Gastroesophageal sphincter (tissue), 4 donors: ENCODE data around the gene RGS10. TPM values are rescaled to one million over a fixed set of nuclear protein-coding genes. Genes with fewer than 3 reads are reported as not detected.

Experiments used
- ATAC-seq: fragments of 150-250 bp; one replicate; pipeline ENCODE4 v1.9.1; 2016; ENCODE audit warnings: mild to moderate bottlenecking, moderate library complexity
- H3K27ac ChIP-seq, 4 donors: fragments of 200-600 bp; sonication (generic) in 3 of 4; 1 replicate in 3 of 4; 2 replicates in 1 of 4; pipeline ENCODE4 v1.5.1; 2016 to 2019
- H3K27me3 ChIP-seq: fragments of 200-600 bp; sonication (generic); one replicate; pipeline ENCODE4 v1.5.1; 2019
- H3K36me3 ChIP-seq, 2 donors: fragments of 200-600 bp; sonication (generic); one replicate each; pipeline ENCODE4 v1.5.1; 2019; ENCODE audit warnings: control low read depth in 1 of 2
- H3K4me1 ChIP-seq, 3 donors: fragments of 200-600 bp; sonication (generic); 1 replicate in 2 of 3; 2 replicates in 1 of 3; pipeline ENCODE4 v1.5.1; 2016 to 2019; ENCODE audit warnings: control low read depth in 2 of 3
- H3K4me3 ChIP-seq, 2 donors: fragments of 200-600 bp; sonication (generic); one replicate each; pipeline ENCODE4 v1.5.1; 2019; ENCODE audit warnings: mild to moderate bottlenecking in 1 of 2, moderate library complexity in 1 of 2
- H3K9me3 ChIP-seq, 3 donors: fragments of 200-600 bp; sonication (generic); one replicate each; pipeline ENCODE4 v1.5.1; 2017 to 2019; ENCODE audit warnings: control low read depth in 2 of 3
- EP300 ChIP-seq: sonication (generic); formaldehyde crosslinking; IDR thresholded peaks from one replicate; pipeline ENCODE4 v1.6.1; 2017; ENCODE audit warnings: antibody characterized with exemption, mild to moderate bottlenecking
- POLR2A ChIP-seq, 2 donors: fragments of 450-650 bp; IDR thresholded peaks; one replicate each; pipeline ENCODE4 v1.6.1; 2017; ENCODE audit warnings: antibody characterized with exemption in 2 of 2, mild to moderate bottlenecking in 2 of 2, moderate library complexity in 1 of 2
- POLR2AphosphoS5 ChIP-seq: sonication (generic); formaldehyde crosslinking; IDR thresholded peaks from one replicate; pipeline ENCODE4 v1.6.1; 2017; ENCODE audit warnings: antibody characterized with exemption
- WGBS, 2 donors: methylation state at CpG; one replicate each; pipeline ENCODE4 v1.1.5; 2018; ENCODE audit warnings: low coverage in 1 of 2; 5-methylcytosine and 5-hydroxymethylcytosine counted together
- total RNA-seq, 4 donors: library from RNA; depleted of rRNA; stranded (reverse); fragments of >200 nt; gene quantifications; one replicate each; pipeline ENCODE4 v1.1.0, GENCODE V29; 2016
- TF ChIP-seq, protein P1 (sequence below), 4 experiments: fragments of 200-600 bp in 2 of 4; fragments of 450-650 bp in 2 of 4; sonication (generic) in 1 of 4; IDR thresholded peaks; one replicate each; pipeline ENCODE4 v1.5.1; 2017 to 2019; ENCODE audit warnings: antibody characterized with exemption in 4 of 4, mild to moderate bottlenecking in 2 of 4, moderate library complexity in 2 of 4

Gene RGS10
- total RNA-seq, 4 donors from 2014 or later = 18.1 to 48.5 (median 33.4) TPM

DNA sequence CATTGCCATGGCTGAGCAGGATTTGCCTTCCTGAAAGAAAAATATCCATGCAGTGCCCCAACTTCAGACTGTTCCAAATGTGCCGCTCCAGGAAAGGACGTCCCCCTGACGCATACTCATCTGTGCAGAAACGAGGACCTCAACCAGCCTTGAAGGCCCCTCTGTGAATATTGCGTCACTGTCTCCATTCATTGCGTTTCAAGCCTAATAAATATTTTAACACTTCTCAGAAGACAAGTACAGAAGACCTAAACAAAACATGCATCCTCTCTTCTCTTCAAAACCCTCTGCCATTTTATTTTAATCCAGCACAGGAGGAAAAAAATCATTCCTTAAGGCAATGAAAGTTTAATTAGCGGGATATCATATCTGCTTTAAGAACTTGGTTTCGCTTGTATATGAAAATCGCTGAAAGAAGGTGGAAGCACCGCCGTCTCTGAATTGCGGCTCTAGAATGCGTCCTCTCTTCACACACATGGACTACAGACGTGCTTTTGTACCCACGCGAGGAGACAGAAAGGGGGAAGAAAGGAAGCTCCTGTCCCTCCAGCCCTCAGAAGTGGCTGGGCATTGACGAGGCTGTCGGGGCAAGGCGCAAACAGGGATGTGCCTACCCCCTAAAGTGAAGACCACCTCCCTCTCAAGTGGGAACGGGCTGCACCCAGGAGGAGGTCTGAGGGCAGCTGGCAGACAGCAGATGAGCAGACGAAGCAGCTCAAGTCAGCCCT lies 36.8 kb downstream of the RGS10 start:
- Histone ChIP-seq H3K4me3 (no peak overlapping the region), H3K27ac (no peak overlapping the region), H3K4me1 (peaks cover 0 to 31% (median 10%) of the 10 kb centered on the region in 3 donors), H3K36me3 (peaks cover 0 to 25% of the 10 kb centered on the region in 2 donors), H3K9me3 (no peaks in the 10 kb centered on the region), H3K27me3 (no peaks in the 10 kb centered on the region)
- TF ChIP-seq POLR2AphosphoS5 (no peak), POLR2A (IDR thresholded peaks at IDR 0.05) (no peak), EP300 (no peak)
- TF ChIP-seq, protein P1, sequence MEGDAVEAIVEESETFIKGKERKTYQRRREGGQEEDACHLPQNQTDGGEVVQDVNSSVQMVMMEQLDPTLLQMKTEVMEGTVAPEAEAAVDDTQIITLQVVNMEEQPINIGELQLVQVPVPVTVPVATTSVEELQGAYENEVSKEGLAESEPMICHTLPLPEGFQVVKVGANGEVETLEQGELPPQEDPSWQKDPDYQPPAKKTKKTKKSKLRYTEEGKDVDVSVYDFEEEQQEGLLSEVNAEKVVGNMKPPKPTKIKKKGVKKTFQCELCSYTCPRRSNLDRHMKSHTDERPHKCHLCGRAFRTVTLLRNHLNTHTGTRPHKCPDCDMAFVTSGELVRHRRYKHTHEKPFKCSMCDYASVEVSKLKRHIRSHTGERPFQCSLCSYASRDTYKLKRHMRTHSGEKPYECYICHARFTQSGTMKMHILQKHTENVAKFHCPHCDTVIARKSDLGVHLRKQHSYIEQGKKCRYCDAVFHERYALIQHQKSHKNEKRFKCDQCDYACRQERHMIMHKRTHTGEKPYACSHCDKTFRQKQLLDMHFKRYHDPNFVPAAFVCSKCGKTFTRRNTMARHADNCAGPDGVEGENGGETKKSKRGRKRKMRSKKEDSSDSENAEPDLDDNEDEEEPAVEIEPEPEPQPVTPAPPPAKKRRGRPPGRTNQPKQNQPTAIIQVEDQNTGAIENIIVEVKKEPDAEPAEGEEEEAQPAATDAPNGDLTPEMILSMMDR (IDR thresholded peaks at IDR 0.05) = no peak
- no peak for ATAC-seq
- 57 to 72% methylated on average over 7 to 15 of the region's 21 CpGs for WGBS, 2 donors

DNA sequence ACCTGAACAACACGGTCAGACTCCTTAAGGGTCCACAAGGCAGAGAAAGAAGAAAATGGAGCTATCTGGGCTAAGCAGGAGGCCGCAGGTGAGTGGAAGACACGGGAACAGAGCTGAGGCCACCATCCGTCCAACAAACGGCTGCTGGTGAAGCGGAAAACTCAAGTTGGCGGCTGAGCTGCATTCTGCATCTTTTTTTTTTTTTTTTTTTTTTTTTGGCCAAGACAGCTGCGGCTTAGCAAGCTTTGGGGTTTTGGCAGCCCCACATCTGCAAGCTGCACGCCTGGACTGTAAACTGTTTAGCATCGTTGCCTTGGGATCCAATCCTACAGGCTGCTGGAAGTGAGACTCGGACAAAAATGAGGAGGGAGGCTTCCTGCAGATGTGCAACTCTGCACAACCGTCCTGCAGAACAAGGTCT lies 37.4 kb downstream of the RGS10 start:
- Histone ChIP-seq H3K36me3 (peaks cover 0 to 20% of the 10 kb centered on the region in 2 donors), H3K4me3 (no peak overlapping the region), H3K9me3 (no peaks in the 10 kb centered on the region), H3K27ac (peak overlapping the region in 1 of 4 donors; percentile 7), H3K27me3 (no peaks in the 10 kb centered on the region), H3K4me1 (peaks cover 0 to 31% (median 14%) of the 10 kb centered on the region in 3 donors)
- no peak for ATAC-seq
- WGBS, 2 donors = 60 to 63% methylated on average over 1 to 7 of the region's 12 CpGs
- TF ChIP-seq POLR2A (IDR thresholded peaks at IDR 0.05) (no peak), EP300 (no peak), POLR2AphosphoS5 (no peak)
- TF ChIP-seq, protein P1 (IDR thresholded peaks at IDR 0.05) = no peak

DNA sequence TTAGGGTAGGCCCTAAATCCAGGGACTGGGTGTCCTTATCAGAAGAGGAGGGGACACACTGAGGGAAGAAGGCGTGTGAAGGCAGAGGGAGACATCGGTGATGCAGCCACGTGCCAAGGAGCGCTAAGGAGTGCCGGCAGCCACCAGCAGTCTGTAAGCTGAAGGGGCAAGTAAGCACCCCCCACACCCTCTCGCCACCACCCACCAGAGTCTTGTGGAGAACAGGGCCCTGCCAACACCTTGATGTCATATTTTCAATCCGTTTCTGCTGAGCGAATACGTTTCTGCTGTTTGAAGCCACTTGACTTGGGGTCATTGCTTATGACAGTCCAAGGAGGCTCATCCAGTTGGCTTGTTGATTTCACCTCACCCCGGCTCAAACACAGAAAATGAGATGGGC lies 37.9 kb downstream of the RGS10 start:
- no peaks in the 10 kb centered on the region for H3K9me3 ChIP-seq
- peaks cover 0 to 31% (median 19%) of the 10 kb centered on the region in 3 donors for H3K4me1 ChIP-seq
- no peak for ATAC-seq
- no peak for TF ChIP-seq EP300
- TF ChIP-seq POLR2A (IDR thresholded peaks at IDR 0.05) = no peak
- TF ChIP-seq, protein P1 (IDR thresholded peaks at IDR 0.05) = no peak
- no peak for TF ChIP-seq POLR2AphosphoS5
- no peaks in the 10 kb centered on the region for H3K27me3 ChIP-seq
- H3K36me3 ChIP-seq = peaks cover 0 to 20% of the 10 kb centered on the region in 2 donors
- 79 to 85% methylated on average over 7 to 9 of the region's 10 CpGs for WGBS, 2 donors
- no peak overlapping the region for H3K4me3 ChIP-seq
- H3K27ac ChIP-seq = peak overlapping the region in 1 of 4 donors; percentile 7

DNA sequence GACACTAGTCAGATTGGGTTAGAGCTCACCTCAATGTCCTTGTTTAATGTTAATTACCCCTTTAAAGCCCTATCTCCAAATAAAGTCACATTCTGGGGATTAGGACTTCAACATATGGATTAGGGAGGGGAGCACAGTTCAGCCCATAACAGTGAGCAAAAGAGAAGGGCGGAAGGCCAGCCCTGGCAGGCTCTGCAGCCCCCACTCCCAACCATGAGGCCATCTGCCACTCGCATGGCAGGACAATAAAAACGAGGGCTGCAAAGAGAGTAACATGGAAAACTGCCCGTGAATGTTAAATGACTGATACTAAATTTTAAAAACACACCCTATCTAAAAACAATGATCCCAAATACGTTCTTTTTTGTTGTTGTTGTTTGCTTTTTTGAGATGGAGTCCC lies 38.7 kb downstream of the RGS10 start:
- Histone ChIP-seq H3K9me3 (no peaks in the 10 kb centered on the region), H3K27ac (no peak overlapping the region), H3K27me3 (no peaks in the 10 kb centered on the region), H3K4me1 (peaks cover 0 to 33% (median 20%) of the 10 kb centered on the region in 3 donors), H3K36me3 (peaks cover 0 to 28% of the 10 kb centered on the region in 2 donors), H3K4me3 (no peak overlapping the region)
- 97 to 100% methylated on average over 4 to 5 of the region's 5 CpGs for WGBS, 2 donors
- no peak for ATAC-seq
- TF ChIP-seq POLR2A (IDR thresholded peaks at IDR 0.05) (no peak), POLR2AphosphoS5 (no peak), EP300 (no peak)
- TF ChIP-seq, protein P1 (IDR thresholded peaks at IDR 0.05) = no peak
